Esophagus (tissue), 2 donors: ENCODE measurements around the gene FAM20A. TPM values are rescaled to one million over a fixed set of nuclear protein-coding genes. Genes with fewer than 3 reads are reported as not detected.

ENCODE experiments used
- H3K27ac ChIP-seq, 2 donors: one replicate each; pipeline ENCODE4 v1.5.1; 2013; ENCODE audit warnings: low read depth in 2 of 2, mild to moderate bottlenecking in 2 of 2, inconsistent platforms in 1 of 2, low read length in 1 of 2, moderate library complexity in 1 of 2
- H3K27me3 ChIP-seq, 2 donors: one replicate each; pipeline ENCODE4 v1.6.1; 2013; ENCODE audit warnings: low read length in 2 of 2, control low read depth in 1 of 2, mild to moderate bottlenecking in 1 of 2; ENCODE audit not compliant: insufficient read depth in 2 of 2, control insufficient read depth in 1 of 2
- H3K36me3 ChIP-seq, 2 donors: one replicate each; pipeline ENCODE4 v1.6.1; 2013; ENCODE audit warnings: low read length in 1 of 2; ENCODE audit not compliant: control insufficient read depth in 2 of 2, insufficient read depth in 2 of 2
- H3K4me1 ChIP-seq, 2 donors: one replicate each; pipeline ENCODE4 v1.6.1; 2013; ENCODE audit warnings: low read length in 1 of 2; ENCODE audit not compliant: control insufficient read depth in 2 of 2, insufficient read depth in 2 of 2
- H3K4me3 ChIP-seq, 2 donors: one replicate each; pipeline ENCODE4 v1.5.1; 2013; ENCODE audit warnings: low read length in 2 of 2, mild to moderate bottlenecking in 2 of 2, low read depth in 1 of 2, moderate library complexity in 1 of 2
- H3K9me3 ChIP-seq, 2 donors: one replicate each; pipeline ENCODE4 v1.6.1; 2013; ENCODE audit warnings: mild to moderate bottlenecking in 2 of 2, low read depth in 1 of 2, low read length in 1 of 2, moderate library complexity in 1 of 2; ENCODE audit not compliant: control insufficient read depth in 2 of 2, insufficient read depth in 1 of 2
- WGBS, 2 donors: extraction: QIAGEN DNeasy Blood & Tissue Kit; methylation state at CpG; one replicate each; pipeline ENCODE4 v1.1.7; 2013; 5-methylcytosine and 5-hydroxymethylcytosine counted together
- polyA plus RNA-seq, 2 donors: library from polyadenylated mRNA; stranded (reverse); fragments of 200-250 nt; gene quantifications; one replicate each; pipeline ENCODE4 v1.2.3, GENCODE V29; 2013
- donor health status: healthy with polysubstance abuse.
- donor health status: Bipolar disorder and iron deficiency.

Gene FAM20A
- polyA plus RNA-seq: 1 to 10 TPM; 1.8 to 4.3 TPM

DNA sequence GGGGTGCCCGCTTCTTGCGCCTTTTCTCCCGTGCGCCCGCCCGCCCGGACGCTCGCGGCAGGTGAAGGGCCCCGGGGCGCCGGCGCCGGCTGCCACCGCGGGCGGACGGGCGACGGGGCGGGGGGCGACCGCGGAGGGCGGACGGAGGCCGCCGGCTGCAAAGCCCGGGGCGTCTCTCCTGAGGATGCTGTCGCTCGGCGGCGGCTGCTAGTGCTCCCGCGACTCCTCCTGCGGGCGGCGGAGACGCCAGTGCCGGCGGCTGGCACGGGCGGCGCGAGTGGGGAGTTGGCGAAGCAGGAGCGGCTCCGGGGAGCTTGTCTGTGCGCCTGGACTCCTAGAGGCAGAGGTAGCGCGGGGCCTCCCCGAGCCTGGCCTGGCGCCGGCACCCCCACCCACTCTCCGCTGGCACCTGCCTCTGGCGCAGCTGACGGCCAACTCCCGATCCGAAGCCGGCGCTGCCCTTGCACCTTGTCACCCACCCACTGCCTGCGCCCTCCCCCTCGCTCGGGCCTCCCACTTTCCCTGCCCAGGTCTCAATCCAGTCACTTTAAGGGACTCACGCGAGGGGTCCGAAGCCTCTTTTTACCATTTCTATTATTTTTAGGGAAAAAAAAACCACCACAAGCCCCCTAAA, at the start of gene FAM20A:
TSS of gene FAM20A (minus strand) at position 437 of the 634 bp plus-strand sequence. CDS start 701 bp downstream, outside the sequence.
- WGBS, 2 donors: 2 to 5% methylated on average over 28 to 69 of the region's 69 CpGs
- Histone ChIP-seq H3K27ac (peak within 1 kb of the TSS in 1 of 2 donors; percentile 9), H3K36me3 (no peaks in the 10 kb centered on the region), H3K27me3 (no peaks in the 10 kb centered on the region), H3K9me3 (no peaks in the 10 kb centered on the region), H3K4me1 (peaks cover 0 to 12% of the 10 kb centered on the region in 2 donors), H3K4me3 (peak within 1 kb of the TSS; percentile 58 to 60)

DNA sequence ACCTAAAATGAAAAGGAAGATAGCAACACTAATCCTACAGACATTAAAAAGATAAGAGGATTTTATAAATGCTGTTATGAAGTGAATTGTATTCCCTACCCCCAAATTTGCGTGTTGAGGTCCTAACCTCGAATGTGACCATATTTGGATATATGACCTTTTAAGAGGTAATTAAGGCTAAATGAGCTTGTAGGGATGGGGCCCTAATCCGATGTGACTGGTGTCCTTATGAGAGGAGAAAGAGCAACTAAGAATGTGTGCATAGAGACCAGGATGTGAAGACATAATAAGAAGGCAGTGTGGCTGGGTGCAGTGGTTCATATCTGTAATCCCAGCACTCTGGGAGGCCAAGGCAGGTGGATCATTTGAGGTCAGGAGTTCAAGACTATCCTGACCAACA, 48.2 kb upstream of the FAM20A start:
- H3K4me1 ChIP-seq: no peaks in the 10 kb centered on the region
- no peaks in the 10 kb centered on the region for H3K36me3 ChIP-seq
- no peak overlapping the region for H3K27ac ChIP-seq
- 76 to 89% methylated on average over 3 of the region's 3 CpGs for WGBS, 2 donors
- H3K9me3 ChIP-seq: no peaks in the 10 kb centered on the region
- no peaks in the 10 kb centered on the region for H3K27me3 ChIP-seq
- H3K4me3 ChIP-seq: no peak overlapping the region

DNA sequence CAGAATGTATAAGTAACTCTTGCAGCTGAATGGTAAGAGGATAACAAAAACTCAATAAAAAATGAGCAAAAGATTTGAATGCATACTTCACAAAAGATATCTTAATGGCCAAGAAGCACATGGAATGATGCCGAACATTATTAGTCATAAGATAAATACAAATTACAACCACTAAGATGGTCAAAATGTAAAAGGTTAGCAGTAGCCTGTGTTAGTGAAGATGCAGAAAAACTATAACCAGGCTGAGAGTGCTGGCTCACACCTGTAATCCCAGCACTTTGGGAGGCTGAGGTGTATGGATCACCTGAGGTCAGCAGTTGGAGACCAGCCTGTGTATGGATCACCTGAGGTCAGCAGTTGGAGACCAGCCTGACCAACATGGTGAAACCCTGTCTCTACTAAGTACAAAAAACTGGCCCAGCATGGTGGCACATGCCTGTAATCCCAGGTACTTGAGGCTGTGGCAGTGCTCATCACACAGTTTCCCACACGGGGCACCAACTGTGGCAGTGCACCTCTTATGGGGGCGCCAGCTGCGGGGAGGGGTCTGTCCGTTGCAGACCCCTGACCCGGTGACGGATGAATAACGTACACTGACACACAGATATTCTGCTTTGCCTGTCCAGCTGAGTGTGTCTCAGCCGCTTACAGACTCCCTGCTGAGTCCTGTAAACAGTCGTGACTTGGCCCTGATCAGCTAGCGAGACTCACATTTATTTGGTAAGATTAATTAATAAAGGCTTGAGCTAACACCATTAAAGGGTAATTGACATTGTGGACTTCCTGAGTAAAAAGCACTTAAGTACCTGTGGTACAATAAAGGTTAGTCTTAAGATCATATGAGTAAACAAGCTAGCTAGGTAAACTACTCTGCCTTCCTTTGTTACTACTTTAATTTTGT, 45.7 kb upstream of the FAM20A start:
- H3K4me1 ChIP-seq: no peaks in the 10 kb centered on the region
- H3K4me3 ChIP-seq: no peak overlapping the region
- no peaks in the 10 kb centered on the region for H3K27me3 ChIP-seq
- no peaks in the 10 kb centered on the region for H3K36me3 ChIP-seq
- WGBS, 2 donors: 75 to 77% methylated on average over 11 of the region's 11 CpGs
- no peaks in the 10 kb centered on the region for H3K9me3 ChIP-seq
- H3K27ac ChIP-seq: no peak overlapping the region

DNA sequence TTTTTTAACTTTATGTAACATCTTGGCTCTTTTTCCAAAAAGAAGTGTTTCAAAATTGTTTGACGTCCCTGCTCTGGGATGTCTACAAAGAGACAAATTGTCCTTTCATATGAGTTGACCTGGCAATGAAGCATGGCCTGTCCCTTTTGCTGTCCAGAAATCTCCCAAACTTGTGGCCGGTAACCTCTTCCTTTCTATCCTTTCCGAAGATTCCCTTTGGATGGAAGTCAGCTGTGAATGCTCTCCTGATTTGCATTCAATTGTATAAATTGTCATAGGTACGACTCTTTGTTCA, 40.9 kb upstream of the FAM20A start:
- 79 to 81% methylated on average over 4 of the region's 4 CpGs for WGBS, 2 donors
- Histone ChIP-seq H3K27me3 (no peaks in the 10 kb centered on the region), H3K27ac (no peak overlapping the region), H3K36me3 (no peaks in the 10 kb centered on the region), H3K4me3 (no peak overlapping the region), H3K4me1 (no peaks in the 10 kb centered on the region), H3K9me3 (no peaks in the 10 kb centered on the region)

DNA sequence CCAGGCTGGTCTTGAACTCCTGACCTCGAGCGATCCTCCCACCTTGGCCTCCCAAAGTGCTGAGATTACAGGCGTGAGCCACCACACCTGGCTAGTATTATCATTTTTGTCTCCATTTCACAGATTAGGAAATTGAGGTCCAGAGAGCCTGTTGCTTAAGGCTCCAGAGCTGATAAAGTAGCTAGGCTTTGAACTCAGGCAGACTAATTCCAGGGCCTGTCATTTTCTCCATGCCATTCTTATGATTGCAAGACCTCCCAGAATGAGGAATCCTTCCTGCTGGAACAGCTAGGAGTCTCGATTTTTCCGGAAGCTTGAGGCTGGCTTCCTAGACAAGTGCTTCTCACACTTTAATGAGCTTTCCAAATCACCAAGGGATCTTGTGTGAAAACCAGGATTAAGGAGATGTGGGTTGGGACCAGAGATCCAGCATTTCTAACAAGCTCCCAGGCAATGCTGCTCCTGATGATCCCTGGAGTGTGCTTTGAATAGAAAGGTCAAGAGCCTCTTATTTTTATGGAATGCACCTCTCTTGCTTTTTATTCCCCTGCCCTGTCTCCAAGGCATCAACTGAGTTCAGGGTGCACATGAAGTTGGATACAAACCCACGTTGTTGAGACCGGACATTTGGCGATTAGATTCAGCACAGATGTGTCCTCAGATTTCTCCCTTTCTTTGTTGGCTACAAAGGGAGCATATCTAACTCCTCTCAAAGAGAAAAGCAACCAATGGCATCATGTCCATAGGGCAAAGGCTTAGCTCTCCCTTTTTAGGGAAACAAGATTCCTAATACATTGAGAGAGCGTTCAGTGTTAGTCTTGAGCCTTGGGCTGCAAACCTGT, 40.3 kb upstream of the FAM20A start:
- no peaks in the 10 kb centered on the region for H3K4me1 ChIP-seq
- no peaks in the 10 kb centered on the region for H3K9me3 ChIP-seq
- no peaks in the 10 kb centered on the region for H3K36me3 ChIP-seq
- H3K27me3 ChIP-seq: no peaks in the 10 kb centered on the region
- WGBS, 2 donors: 86 to 87% methylated on average over 9 of the region's 9 CpGs
- no peak overlapping the region for H3K27ac ChIP-seq
- H3K4me3 ChIP-seq: no peak overlapping the region

DNA sequence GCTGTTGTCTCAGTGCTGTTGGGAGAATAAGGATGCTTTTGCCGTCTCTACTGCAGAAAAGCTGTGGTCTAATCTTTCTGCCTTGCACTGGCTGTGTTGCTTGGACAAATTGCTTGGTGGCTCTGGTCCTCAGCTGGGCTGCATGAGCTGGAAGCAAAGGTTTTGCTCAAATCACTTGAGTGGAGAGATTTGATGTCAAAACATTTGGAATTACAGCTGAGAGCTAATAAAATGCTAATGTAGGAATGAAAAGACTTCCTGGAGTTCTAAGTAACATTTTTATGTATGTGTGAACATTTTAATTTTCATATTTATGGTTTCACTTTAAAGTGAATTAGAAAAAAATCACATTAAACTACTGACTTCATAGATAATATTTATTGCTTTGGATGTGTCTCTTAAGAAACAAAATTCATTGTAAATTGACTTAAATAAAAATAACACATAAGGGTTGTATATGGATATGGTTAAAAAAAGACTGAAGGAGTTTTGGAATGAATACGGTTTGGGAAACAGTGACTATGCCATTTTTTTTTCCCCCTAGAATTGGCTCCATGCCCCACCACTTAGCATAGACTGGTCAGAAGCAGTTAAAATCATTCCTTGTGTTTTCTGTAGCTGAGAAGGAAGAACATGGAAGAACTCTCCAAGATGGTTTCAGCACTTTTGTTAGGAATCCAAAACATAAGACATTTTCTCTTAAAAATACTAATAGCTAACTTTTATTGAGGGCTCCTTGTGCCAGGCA, 39.2 kb upstream of the FAM20A start:
- no peak overlapping the region for H3K4me3 ChIP-seq
- H3K4me1 ChIP-seq: no peaks in the 10 kb centered on the region
- 57 to 74% methylated on average over 2 of the region's 2 CpGs for WGBS, 2 donors
- no peak overlapping the region for H3K27ac ChIP-seq
- no peaks in the 10 kb centered on the region for H3K36me3 ChIP-seq
- H3K9me3 ChIP-seq: no peaks in the 10 kb centered on the region
- no peaks in the 10 kb centered on the region for H3K27me3 ChIP-seq

DNA sequence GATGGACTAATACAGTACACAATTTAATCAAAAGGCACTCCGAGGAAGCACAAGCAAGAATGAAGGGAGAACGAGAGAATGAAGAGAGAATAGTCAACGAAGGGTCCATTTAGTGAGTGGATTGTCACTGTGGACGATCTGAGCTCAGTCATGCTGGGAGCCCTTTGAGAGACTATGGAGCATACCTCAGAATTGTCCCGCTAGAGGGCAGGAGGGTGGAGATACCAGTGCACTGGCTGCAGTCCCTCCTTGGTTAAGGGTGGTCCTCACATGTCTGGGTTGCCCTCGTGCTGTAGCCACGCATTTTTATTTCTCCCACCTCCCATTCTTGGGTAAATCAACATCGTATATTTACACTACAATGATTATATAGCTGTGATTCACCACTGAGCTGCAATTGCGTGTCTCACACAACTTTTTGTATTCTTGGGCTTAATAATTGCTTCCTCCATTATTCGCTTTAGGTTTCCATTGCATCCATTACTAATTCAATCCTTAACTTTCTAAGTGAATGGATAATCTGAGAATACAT, 33.2 kb upstream of the FAM20A start:
- Histone ChIP-seq H3K4me3 (no peak overlapping the region), H3K36me3 (no peaks in the 10 kb centered on the region), H3K27ac (no peak overlapping the region), H3K9me3 (no peaks in the 10 kb centered on the region), H3K27me3 (no peaks in the 10 kb centered on the region), H3K4me1 (no peaks in the 10 kb centered on the region)
- 76% methylated on average over 10 of the region's 10 CpGs for WGBS, 2 donors

DNA sequence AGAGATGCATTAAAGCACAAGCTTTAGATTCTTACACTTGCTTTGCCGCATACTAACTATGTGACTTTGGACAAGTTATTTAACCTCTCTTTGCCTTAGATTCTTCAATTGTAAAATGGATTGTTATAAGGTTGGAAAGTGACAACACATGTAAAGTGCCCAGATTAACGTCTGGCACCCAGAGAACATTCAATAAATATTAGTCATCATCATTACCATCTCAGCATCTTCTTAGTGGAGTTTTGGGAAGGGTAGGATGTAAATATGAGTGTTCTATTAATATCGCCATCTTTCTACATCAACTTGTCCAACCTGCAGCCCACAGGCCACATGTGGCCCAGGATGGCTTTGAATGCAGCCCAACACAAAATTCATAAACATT, 27.4 kb upstream of the FAM20A start:
- H3K27me3 ChIP-seq: no peaks in the 10 kb centered on the region
- H3K4me3 ChIP-seq: no peak overlapping the region
- H3K27ac ChIP-seq: no peak overlapping the region
- WGBS, 2 donors: 67 to 76% methylated on average over 3 of the region's 3 CpGs
- no peaks in the 10 kb centered on the region for H3K9me3 ChIP-seq
- H3K36me3 ChIP-seq: no peaks in the 10 kb centered on the region
- peaks cover 0 to 6% of the 10 kb centered on the region in 2 donors for H3K4me1 ChIP-seq
